NCI-H748 treated with DMSO at 0.1 percent for 48 hours (cell line): ENCODE measurements around the gene SLC37A1.

Source experiments
- DNase-seq: peaks from one replicate; lab custom pipeline; 2025; lab: John Stamatoyannopoulos, UW

Gene SLC37A1

DNA sequence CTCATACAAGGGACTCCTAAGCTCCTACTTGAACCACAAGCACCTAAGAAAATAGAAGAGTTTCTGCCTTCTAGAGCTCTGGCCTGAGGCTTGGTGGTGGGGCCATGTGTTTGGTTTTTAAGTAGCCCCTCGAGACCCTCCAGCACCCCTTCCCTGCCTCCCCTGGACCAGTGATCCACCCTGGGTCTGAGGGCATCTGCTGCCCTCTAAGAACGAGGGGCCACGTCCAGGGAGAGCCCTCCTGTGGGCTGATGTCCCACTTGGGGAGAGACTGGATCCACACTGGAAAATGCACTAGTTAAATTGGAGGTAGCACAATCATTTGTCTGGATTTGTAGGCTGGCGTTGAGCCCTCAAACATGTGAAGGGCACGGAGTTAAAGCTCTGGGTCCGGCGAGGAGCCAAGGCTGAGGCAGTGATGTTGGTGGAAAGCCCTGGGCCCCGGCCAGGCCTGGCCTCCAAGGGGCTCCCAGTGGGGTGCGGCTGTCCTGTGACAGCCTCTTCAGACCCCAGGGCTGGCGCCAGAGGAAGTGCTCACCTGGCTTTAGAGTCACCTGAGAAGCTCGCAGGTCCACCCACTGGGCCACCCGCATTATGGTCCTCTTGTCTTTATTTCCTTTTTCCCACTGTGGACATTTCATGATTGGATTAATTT, 65.2 kb downstream of the SLC37A1 start:
- no peak for DNase-seq

DNA sequence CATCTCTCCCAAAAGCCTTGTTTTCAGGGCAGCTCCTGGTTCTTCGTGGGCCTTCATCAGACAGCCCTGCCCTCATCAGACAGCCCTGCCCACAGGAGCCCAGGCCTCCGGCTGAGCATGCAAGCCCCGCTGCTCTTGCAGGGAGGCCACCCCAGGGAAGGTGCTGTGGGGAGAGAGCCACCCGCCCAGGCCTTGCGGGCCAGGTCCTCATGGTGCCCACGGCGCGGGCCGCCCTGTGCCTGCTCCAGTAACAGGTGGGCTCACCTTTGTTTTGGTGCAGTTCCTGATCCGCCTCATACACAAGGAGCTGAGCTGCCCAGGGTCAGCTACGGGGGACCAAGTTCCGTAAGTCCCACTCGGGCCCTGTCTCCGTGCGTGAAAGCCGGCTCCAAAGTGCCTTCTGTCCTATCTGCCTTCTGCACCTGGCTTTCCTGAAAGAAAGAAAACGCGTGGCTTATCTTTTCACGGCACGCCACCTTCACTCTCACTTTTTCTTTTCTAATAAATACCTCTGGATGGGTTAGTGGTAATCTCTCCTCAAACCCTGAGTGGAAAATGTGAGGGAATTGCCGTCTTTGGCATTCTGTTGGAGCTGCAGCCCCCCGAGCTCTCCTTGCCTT, 65.9 kb downstream of the SLC37A1 start:
- no peak for DNase-seq

DNA sequence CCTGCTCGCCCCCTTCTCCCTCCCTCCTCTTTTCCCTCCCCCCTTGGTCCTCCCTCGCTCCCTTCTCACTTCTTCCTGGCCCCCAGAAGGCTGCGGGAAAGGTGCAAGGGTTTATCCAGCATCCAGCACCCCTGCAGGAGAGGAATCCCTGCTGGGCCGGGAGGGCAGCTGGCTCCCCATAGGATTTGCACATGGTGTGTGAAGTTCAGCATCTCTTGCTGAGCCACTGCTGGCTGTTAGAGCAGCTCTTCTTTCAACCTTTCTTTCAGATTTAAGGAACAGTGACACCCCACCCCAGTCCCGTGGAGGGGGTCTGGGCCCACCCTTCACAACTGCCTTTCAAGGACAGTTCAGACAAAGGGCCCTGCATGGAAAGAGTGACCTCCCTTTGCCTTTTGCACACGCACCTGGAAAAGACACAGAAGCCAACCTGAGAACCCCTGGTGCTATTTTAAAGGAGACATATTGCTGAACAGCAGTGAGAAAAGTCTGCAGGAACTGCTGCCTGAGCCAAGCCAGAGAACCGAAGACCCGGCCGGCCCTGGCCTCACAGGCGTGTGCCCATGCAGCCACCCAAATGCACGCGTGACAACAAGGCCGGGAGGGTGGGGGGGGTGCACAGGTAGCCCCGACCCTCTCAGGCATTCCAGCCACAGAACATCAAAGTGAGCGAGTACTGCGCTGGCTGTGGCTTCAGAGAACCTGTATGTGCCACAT, 66.6 kb downstream of the SLC37A1 start:
- DNase-seq: no peak

DNA sequence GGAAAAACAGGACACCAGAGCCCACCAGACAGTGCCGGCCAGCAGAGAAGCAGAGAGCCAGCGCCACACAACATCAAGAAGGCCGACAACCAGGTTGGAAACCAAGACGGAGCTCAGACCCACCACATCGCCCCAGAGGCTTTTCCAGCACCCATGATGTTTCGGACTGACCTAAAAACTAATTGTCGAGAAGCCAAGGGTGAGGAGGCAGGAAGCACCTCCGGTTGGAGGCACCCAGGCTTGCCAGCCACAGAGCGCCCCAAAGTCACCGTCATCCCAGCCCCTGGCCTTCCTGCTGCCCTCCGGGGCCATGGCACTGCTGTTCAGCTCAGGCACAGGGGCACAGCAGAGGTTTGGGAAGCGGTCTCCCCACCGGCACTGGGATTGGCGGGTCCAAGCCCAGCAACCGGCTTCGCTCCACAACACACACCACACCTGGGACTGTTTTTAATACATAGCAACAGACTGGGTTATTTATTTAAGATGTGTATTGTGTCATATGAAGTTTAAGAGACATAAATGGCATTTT, 67.2 kb downstream of the SLC37A1 start:
- no peak for DNase-seq

DNA sequence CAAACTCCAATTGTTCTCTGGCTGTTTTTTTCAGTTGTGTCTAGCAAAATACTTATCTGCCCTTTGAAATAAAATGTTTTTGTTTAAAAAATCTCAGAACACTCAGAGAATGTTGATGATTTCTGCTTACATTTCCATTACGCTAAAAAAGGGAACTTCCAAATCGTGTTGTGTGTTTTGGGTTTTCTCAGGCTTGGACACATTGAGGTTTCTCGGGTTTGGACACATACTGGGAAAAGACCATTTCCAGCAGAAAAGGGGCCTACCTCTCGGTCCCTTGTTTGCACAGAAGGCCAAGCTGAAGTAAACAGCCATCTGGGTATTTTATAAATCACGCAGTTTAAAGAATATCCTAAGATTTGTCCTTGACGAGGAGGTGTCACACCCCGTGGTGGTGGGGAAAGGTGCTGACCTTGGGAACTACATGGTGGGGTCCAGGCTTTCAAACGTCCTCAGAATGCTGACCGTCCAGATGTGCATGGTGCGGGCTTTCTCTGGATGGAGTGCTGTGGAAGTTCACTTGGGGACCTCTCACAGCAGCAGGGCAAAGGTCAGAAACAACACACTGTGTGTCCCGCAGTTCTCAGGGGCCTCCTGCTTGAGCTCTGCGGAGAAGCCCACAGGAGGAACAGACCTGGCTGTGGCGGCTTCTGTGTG, 67.8 kb downstream of the SLC37A1 start:
- DNase-seq: no peak

DNA sequence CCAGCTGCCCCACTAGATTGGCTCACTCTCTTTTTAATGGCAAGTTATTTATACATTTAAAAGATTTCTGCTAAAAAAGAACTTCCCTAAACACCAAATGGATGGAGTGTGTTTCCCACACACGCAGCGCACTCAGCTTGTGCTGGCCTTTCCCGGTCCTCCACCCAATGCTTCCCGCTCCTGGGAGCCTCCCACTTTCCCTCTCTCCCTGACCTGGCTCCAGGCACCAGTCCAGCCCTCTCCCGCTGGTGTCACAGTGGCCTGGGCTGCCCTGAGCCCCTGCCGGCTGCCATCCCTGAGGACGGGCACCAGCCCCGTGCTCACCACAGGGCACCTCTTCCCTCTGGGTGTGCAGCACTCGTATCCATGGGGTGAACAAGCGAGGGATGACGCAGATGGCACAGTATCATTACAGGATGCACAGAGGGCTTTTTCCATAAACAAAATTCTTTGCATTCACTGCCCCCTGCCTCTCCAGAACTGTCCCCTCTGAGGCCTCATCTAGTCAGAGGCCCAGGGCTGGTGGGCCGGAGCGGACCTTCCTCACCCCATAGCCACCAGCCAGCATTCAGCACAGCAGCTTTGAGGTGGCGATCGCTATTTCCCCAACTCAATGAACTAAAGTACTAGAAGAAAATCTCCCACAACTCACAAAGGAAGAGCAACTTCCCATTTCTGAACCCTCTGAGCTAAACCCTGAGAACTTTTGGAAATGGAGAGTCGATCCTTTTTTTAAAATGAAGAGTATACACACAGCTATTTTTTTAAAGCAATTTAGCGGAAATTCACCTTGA, 68.5 kb downstream of the SLC37A1 start:
- DNase-seq: no peak

DNA sequence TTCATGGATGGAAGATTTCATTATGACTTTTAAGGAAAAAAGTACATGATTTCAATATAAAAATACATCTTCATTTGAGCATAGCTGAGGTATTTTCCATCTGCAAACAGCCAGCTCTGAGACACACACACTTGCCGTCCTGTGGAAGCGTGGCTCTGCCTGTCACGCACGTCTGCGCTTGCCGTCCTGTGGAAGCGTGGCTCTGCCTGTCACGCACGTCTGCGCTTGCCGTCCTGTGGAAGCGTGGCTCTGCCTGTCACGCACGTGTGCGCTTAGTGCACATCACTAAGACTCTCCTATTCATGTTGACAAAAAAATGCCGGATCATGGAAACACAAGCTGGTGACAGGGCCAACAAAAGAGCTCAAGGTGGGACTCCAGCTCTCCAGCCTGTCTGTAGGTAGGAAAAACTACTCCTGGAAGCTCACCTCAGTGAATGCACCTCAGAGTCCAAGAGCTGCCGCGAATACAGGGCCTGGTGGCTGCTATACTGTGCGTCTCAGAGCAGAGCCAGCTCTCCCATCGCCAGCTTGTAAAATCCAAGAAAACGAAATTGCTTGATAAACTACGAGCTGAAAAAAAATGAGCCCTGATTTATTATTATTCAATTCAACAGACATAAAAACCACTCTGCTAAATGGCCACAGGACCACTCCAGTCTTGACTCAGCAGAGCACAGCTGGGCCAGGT, 69.3 kb downstream of the SLC37A1 start:
- no peak for DNase-seq

DNA sequence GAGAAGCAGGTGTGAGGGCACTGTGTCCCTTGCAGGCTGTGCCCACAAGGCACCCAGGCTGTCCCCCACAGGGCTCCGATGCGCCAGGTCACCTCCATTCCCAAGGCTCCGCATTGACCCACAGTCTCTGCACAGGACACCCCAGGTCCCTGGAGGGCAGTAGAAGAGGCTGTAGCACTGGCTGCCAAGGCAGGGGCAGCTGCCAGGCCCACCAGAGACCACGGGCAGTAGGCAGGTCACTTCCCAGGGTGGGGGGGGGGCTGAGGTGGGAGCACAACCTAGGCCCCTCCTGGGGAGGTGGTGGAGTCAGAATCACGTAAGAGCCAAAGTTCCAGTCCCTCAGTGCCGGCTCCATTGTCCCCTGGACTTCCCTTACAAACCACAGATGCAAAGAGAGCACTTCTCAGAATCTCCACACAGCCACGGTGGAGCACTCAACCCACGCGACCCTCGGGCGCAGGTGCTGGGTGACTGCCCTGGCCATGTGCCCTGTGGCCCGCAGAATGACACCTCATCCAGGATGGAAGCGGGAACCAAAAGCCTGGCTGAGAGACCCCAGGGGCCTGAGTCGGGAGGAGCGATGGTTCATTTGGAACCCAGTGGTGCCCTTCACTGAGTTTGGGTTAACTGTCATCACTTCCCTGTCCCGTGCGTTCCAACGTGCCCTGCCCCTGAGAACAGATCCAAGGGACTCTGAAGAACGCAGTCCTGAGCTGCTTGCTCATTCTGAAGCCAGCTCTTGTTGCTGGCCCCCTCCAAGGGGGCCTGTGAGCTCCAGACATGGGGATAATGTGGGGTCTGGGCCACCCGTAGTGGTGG, 70.0 kb downstream of the SLC37A1 start:
- DNase-seq: no peak

DNA sequence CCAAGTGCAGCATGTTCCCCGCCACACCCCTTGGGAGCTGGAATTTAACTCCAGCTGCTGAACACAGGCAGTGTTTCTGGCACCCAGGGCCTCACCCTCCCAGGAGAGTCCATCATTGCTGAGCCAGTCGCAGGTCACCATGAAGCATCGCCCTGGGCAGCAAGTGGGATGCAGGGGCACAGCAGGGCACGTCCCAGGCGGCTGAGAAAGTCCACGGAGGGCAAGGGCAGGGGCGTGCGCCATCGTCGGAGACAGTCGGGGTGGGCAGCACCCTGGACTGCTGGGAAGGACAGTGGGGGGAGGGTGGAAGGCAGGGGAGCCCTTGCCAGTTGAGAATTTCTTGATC, 70.6 kb downstream of the SLC37A1 start:
- DNase-seq: no peak

DNA sequence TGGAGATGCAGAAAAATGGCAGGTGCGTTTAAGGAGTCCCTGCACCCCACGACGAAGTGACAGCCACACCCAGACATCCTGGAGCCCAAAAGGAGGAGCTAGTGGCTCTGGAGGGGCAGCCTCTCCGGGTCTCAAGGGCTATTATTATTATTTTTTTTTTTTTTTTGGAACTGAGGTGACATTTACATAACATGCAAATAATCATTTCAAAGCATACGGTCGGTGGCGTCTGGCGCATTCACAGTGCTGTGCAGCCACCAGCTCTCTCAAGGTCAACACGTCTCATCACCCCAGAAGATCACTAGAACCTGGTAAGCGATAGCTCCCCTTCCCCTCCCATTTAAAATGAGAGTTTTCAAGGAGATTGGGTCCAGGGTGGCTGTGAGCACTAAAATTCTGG, 72.2 kb downstream of the SLC37A1 start:
- no peak for DNase-seq

DNA sequence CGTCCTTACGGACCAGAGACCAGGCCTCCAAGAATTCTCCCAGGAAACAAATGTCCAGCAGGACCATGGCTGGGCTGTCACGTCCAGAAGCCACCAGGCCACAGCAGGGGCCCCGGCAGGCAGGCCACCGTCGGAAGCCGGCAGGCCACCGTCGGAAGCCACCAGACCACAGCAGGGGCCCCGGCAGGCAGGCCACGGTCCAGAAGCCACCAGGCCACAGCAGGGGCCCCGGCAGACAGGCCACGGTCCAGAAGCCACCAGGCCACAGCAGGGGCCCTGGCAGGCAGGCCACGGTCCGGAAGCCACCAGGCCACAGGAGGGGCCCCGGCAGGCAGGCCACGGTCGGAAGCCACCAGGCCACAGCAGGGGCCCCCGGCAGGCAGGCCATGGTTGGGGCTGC, 72.8 kb downstream of the SLC37A1 start:
- DNase-seq: no peak

DNA sequence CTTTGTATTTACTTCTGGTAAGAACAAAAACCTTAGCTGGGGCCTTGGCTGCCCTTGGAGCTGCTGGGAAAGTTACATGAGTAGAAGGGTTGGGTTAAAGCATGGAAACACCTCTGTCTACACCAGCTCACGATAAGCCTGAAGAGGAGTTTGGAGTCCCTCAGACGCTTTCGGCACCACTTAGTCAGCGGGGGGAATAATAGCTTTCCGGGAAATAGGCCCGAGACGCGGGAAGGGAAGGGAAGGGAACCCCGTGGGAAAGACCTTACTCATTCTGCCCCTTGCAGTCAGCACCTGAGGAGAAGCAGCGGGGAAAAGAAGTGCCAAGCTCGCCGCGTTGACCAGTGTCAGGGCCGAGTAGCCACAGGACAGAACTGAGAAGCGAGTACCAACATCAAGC, 73.4 kb downstream of the SLC37A1 start:
- DNase-seq: no peak

DNA sequence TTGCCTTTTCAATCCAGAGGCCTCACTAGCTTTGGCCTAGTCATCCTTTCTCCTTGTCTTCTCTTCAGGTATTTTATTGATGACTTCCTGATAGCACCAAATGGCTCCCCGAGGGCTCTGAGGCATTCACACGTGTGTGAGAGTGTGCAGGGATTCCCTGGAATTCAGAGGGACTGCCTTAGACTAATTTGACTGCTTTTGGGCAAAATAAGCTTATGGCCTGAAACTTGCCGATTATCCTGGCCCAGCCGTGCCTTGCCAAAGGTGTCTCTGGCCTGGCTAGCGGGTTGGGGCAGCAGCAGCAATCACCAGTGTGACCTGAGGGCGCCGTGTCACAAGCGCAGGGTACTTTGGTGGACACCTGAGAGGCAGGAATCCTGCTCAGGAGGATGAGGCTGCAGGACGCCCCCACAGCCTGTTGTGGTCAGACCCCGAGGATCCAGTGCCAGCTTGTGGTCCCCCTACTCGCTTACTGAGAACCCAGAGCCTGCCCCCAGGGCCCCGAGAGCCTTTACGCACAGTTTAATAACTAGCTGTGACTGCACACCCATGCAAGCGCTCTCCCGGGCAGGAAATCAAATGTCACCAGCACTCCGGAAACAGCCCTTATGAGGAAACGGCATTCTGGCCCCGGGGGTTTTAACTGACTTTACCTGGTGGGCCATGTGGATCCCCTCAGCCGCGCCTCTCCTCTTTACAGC, 76.9 kb downstream of the SLC37A1 start:
- DNase-seq: no peak

DNA sequence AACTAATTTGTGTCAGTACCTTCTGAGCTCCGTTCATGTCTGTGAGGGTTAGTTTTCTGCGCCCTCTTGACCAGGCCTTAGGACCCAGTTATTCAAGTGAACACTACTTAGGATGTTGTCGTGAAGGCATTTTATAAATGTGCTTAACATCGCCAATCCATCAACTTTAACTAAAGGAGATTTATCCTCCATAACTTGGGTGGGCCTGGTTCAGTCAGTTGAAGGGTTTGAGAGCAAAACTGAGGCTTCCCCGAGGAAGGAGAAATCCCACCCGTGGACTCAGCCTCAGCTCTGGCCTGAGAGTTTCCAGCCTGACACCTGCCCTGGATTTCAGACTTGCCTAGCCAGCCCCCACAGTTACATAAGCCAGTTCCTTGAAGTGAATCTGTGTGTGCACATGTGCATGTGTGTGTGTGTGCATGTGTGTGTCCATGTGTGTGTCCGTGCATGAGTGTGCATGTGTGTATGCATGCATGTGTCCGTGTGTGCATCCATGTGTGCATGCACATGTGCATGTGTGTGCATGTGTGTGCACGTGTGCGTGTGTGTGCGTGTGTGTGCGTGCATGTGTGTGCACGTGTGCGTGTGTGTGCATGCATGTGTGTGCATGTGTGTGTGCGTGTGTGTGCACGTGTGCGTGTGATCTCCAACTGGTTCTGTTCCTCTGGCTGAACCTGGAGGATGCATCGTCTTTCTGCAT, 77.7 kb downstream of the SLC37A1 start:
- no peak for DNase-seq

DNA sequence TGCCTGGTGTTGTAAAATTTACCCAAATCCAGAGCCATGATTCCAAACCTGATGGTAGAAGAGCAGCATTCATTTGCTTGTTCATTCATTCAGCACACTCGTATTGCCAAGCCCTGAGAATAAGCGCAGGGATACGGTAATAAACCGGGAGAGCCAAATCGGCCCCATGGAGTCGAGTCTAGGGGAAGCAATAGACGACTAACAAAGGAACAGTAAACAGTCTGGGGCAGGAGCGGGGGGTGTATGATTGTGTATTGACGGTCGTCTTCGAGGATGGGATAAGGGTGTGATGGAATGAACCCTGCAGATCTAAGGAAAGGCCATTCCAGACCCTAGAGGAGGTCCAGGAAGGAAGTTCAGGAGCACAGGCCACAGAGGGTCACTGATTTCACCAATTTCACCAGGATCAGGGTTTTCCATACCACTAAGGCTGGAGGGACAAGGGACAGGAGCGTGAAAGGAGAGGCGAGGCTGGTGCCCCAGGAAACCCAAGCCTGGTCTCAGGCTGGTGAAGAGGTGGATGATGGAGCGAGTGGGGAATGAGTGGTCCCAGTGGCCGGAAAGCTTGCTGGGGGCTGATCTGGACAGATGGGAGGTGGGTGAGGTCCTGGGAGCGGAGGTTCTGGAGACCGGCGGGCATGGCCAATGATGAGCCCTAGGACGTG, 78.6 kb downstream of the SLC37A1 start:
- no peak for DNase-seq

DNA sequence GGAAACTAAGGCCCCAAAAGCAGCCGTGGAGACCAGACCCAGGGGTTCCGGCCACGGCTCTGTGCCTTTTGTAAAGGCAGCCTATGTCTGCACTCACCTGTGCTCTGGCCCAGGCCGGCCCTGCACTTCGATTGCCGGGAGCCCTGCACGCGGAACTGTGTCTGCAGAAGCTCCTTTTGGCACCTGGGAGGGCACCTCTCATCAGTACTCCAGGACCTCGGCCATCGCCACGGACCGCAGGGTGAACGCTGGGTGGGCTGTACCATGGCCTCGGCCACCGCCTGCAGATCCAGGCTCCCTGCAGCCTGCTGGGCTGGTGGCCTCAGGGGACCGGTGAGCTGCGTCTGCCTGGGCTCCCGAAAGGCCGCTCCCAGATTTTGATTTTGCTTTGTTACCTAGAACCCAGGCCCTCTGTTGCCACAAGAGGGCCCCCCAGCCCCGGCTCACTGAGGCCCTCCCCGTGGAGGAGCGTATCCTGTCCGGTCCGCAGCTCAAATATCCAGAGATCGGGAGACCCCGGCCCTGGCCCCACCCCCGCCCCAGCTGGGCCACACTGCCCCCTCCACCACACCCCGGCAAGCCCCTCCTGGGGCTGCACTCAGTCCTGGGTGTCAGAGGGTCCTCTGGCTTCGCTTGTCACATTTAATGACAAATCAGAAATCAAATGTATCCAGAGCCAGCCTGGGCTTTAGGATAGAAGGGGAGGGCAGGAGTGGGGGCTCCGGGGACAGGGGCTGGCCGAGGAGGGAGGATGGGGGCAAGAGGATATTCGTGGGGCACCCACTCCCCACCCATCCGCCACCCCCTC, 79.6 kb downstream of the SLC37A1 start:
- peak; percentile 22 for DNase-seq

DNA sequence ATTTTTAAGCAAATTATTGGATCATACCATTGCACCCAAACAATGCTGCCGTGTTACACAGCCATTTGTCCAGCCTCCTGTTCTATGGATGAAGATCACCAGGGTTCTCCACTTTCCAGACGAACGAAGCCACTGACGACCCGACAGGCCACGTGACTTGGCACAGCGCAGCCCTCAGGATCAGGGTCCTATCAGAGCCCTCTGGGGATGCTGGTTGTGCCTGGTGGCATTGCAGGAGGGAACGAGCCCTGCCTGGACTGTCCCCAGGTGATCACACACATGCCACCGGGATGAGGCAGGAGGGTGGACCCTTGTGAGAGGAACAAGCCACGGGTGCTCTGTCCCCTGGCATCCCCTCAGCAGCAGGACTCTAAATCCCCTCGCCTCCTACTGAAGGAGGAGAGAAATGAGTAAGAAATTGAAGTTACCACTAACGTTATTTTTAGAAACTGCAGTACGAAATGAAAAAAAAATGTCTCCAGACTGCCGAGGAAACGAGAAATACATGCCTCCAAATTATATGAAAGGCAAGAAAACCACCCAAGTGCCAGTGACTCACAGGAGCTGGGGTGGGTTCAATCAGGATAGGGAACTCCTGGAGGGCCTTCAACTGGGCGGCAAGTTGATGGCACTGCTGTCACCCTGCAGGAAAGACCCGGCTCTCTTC, 81.1 kb downstream of the SLC37A1 start:
- no peak for DNase-seq
